DMS153 treated with DMSO at 0.1 percent for 48 hours (cell line): ENCODE measurements around the gene ZNF605.
"Not testable (repeated sequence)": the region's sequence is repeated elsewhere in the genome, so short reads cannot be mapped to it uniquely, and the experiment has no call there.

Experiments
- DNase-seq: peaks from one replicate; lab custom pipeline; 2025; ENCODE audit not compliant: unreplicated experiment; lab: John Stamatoyannopoulos, UW

Gene ZNF605

GRCh38 chr12:132949936-132950837, 5.9 kb downstream of the ZNF605 start:
- DNase-seq: no peak

DNA sequence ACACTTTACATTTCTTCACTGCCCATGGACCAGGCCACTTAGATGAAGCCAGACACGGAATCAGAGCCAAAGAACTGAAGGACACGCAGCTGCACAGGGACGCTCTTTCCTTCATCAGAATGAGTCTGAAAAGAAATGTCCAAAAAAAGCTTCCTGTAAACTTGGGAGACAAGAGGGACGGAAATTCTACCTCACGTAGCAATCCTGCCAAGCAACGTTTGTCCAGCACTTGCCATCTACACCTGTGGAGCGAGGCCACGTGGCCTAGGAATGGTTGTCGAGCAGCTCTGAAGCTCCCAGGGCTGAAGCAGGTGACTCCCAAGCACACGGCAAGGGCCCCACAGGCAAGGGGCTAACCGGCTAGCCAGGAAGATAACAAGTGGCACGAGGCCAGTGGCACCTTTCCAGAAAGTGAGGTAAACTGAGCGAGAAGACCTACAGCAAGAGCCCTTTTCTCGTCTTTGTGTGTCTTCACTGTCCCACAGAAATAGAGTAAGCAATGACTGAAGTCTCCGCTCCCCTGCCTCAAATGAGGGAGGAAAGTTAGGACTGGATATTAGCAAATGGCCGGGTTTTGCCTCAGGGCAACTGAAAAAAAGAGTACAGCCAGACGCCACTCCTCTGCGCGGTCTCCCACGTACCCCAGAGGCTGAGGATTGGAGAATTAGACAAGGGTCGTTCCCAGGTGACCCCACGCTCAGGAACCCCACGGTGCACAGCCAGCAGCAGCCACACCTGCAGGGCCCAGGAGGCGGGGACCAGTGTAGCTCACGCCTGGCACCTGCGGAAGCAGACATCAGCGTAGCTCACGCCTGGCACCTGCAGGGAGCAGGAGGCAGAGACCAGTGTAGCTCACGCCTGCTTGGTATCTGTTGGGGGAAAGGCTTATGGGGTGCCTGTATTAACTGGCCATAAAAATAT, 7.7 kb downstream of the ZNF605 start:
- DNase-seq: no peak

- DNase-seq: no peak
Measured at GRCh38 chr12:132946246-132946820, 9.8 kb downstream of the ZNF605 start.

- no peak for DNase-seq
Measured at GRCh38 chr12:132945806-132946205, 10.3 kb downstream of the ZNF605 start.

GRCh38 chr12:132942611-132943010, 13.5 kb downstream of the ZNF605 start:
- DNase-seq: no peak

DNA sequence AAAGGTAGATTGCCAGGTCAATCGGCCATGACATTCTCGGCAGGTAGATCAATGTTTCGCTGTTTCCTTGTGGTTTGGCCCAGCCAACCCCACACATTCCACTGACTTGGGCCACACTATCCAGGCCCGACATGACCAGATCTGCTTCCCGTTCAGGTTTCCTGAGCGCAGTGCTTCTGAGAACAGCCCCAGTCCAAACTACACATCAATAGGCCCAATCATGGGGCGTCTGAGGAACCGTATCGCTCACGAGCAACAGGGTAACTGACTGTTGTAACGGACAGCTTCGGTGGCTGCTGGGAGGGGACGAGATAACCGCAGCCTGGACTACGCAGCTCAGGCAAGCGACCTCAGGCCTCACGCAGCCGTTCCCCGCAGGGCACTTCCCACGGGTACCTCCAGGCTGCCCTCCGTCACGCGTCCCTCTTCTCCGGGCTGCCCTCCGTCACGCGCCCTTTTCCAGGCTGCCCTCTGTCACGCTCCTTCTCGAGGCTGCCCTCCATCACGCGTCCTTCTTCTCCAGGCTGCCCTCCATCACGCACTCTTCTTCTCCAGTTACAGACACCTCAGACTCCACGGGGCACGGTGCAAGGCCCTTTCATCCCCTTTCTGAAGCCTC, 14.7 kb downstream of the ZNF605 start:
- no peak for DNase-seq

GRCh38 chr12:132940071-132940719, 15.9 kb downstream of the ZNF605 start:
- DNase-seq: no peak

DNA sequence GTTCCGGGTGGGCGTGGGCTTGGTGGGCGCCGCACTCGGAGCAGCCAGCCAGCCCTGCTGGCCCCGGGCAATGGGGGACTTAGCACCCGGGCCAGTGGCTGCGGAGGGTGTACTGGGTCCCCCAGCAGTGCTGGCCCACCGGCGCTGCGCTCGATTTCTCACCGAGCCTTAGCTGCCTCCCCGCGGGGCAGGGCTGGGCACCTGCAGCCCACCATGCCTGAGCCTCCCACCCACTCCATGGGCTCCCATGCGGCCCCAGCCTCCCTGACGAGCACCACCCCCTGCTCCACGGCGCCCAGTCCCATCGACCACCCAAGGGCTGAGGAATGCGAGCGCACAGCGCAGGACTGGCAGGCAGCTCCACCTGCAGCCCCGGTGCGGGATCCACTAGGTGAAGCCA, 17.3 kb downstream of the ZNF605 start:
- not testable (repeated sequence) for DNase-seq

DNA sequence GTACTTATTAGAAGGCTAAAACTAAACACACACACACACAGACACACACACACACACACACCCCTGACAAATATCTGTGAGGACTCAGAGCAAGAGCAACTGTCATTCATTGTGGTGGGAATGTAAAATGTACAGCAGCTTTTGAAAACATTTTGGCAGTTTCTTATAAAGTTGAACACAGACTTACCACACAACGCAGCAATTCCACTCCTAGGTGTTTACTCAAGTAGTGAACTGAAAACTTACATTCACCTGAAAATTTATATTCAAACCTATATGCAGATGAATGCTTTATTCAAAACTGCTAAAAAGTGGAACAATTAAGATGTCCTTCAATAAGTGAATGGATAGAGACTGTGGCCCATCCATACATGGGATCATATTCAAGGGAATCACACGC, 18.6 kb downstream of the ZNF605 start:
- DNase-seq: no peak

GRCh38 chr12:132936921-132937320, 19.2 kb downstream of the ZNF605 start:
- not testable (repeated sequence) for DNase-seq

DNA sequence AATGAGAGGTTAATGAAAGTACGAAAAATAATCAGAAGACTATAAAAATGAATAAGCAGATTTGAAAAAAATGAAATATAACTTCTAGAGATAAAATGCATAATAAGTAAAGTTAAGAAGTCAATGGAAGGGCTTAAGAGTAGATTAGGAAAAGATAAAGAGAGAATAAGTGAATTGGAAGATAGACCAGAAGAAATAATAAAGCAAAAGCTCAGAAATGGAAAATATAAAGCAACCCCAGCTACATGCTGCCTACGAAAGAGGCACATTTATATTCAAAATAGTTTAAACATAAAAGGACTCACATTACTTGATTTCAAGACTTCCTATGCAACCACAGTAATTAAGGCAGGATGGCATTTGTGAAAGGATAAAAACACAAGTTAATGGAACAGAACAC, 19.9 kb downstream of the ZNF605 start:
- no peak for DNase-seq

- DNase-seq: no peak
Measured at GRCh38 chr12:132926415-132926833, 29.7 kb downstream of the ZNF605 start.

DNA sequence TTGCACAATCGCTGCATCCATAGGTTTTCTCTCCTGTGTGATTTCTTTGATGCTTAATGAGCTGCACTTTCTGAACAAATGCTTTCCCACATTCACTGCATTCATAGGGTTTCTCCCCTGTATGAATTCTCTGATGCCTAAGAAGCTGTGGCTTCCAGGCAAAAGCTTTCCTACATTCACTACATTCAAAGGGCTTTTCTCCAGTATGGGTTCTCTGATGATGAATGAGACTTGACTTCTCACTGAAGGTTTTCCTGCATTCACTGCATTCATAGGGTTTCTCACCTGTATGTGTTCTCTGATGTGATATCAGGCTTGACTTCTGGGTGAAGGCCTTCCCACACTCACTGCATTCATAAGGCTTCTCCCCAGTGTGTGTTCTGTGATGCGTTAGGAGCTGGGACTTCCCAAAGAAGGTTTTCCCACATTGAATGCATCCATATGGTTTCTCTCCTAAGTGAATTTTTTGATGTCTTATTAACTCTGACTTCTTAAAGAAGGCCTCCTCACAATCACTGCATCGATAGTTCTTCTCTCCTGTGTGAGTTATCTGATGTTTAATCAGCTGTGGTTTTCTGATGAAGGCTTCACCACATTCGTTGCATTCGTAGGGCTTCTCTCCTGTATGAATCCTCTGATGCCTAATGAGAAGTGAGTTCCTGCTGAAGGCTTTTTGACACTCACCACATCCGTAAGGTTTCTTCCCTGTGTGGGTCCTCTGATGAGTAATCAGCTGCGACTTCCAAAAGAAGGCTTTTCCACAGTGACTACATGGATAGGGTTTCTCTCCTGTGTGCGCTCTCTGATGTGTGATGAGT, 30.3 kb downstream of the ZNF605 start:
- no peak for DNase-seq

- DNase-seq: no peak
Measured at GRCh38 chr12:132924356-132924755, 31.8 kb downstream of the ZNF605 start.

GRCh38 chr12:132923356-132923909, 32.7 kb downstream of the ZNF605 start:
- no peak for DNase-seq

DNA sequence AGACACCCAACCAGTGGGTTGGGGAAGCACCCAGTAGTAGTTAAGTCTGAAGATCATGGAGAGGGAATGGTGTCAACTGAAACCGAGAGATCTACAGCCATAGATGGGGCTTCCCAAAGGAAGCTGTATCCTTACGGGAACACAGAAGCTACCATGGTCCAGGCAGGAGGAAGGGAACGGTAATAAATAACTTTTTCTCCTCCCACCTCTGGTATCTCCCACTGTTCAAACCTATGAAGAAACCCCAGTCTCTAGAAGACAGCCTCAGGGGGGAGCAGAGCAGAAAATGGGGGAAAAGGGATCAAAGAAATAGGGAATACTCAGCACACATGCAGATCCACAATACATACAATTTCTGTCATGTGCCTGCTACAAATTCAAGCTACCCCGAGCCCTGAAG, 33.4 kb downstream of the ZNF605 start:
- DNase-seq: no peak

- no peak for DNase-seq
Measured at GRCh38 chr12:132921685-132922084, 34.4 kb downstream of the ZNF605 start.

DNA sequence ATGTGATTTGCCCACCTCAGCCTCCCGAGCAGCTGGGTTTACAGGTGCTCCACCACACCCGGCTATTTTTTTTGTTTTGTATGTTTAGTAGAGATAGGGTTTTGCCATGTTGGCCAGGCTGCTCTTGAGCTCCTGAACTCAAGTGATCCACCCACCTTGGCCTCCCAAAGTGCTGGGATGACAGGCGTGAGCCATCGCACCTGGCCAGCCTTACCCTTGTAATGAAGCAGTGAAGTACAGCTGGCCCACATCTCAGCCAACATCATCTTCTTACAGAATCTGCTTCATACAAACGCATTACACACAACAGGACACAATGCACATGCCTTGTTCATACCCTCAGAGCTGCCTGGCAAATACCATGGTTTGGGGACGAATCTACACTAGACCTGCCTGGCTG, 37.4 kb downstream of the ZNF605 start:
- DNase-seq: no peak

- no peak for DNase-seq
Measured at GRCh38 chr12:132909030-132909368, 47.1 kb downstream of the ZNF605 start.
